Panc1 (cell line): ENCODE data around the gene SFTA2. TPM values are rescaled to one million over a fixed set of nuclear protein-coding genes. Genes with fewer than 3 reads are reported as not detected.

ENCODE experiments used
- ATAC-seq: fragments of 200-7000 bp; cut with Tn5 transposase; 2 replicates; pipeline ENCODE4 v1.9.1; 2020; ENCODE audit warnings: mild to moderate bottlenecking, moderate library complexity
- BruUV-seq: library from RNA; stranded (reverse); fragments of 400-500 nt; replicated peaks from 2 replicates; lab custom pipeline; 2021; lab: Mats Ljungman, UMichigan
- CTCF ChIA-PET: fragments of 300-600 bp; sonication (Branson Sonifier 250); formaldehyde crosslinking; loops from one replicate; lab custom pipeline; 2022; ENCODE audit warnings: antibody characterized with exemption; lab: Charles Lee
- POLR2A ChIA-PET: fragments of 300-600 bp; sonication (Branson Sonifier 250); formaldehyde crosslinking; loops from one replicate; lab custom pipeline; 2022; ENCODE audit warnings: antibody characterized with exemption; lab: Charles Lee
- DNase-seq: peaks from one replicate; pipeline ENCODE4 v3.0.0-alpha.2; 2010; ENCODE audit warnings: low read depth, low spot score
- H3K27ac ChIP-seq: 2 replicates; pipeline ENCODE4 v1.5.1; 2011; ENCODE audit warnings: mild to moderate bottlenecking, low read length, inconsistent platforms
- H3K27me3 ChIP-seq: fragments of 200-500 bp; sonication (Bioruptor generic); 2 replicates; pipeline ENCODE4 v1.6.0; 2014; ENCODE audit warnings: low read length, inconsistent platforms; ENCODE audit not compliant: control insufficient read depth, insufficient read depth
- H3K36me3 ChIP-seq: fragments of 200-500 bp; sonication (Bioruptor generic); 2 replicates; pipeline ENCODE4 v1.5.1; 2014; ENCODE audit warnings: inconsistent platforms, mild to moderate bottlenecking, low read length, moderate library complexity; ENCODE audit not compliant: control insufficient read depth, insufficient read depth
- H3K4me1 ChIP-seq: 2 replicates; pipeline ENCODE4 v1.5.1; 2011; ENCODE audit warnings: inconsistent platforms, mild to moderate bottlenecking, low read length, moderate library complexity; ENCODE audit not compliant: control insufficient read depth, insufficient read depth
- H3K4me3 ChIP-seq, 2 experiments: 2 replicates each; pipeline ENCODE4 v1.5.1; 2011 to 2012; ENCODE audit warnings: low read depth in 2 of 2, low read length in 2 of 2, mild to moderate bottlenecking in 2 of 2, inconsistent platforms in 1 of 2, moderate library complexity in 1 of 2
- H3K9me3 ChIP-seq: fragments of 200-500 bp; sonication (Bioruptor generic); 2 replicates; pipeline ENCODE4 v1.5.1; 2014; ENCODE audit warnings: low read depth, mild to moderate bottlenecking, inconsistent platforms, low read length, moderate library complexity; ENCODE audit not compliant: control insufficient read depth, insufficient read depth
- CTCF ChIP-seq: fragments of 450-650 bp; IDR thresholded peaks from 2 replicates; pipeline ENCODE4 v1.5.1; 2017; ENCODE audit warnings: mild to moderate bottlenecking
- POLR2AphosphoS5 ChIP-seq: IDR thresholded peaks from 2 replicates; pipeline ENCODE4 v1.6.1; 2012; ENCODE audit warnings: mild to moderate bottlenecking, low read depth, low read length, moderate library complexity
- REST ChIP-seq, 2 experiments: IDR thresholded peaks; 2 replicates each; pipeline ENCODE4 v1.6.1; 2011 to 2012; ENCODE audit warnings: low read depth in 2 of 2, control low read depth in 1 of 2, low read length in 1 of 2, mild to moderate bottlenecking in 1 of 2, moderate library complexity in 1 of 2; ENCODE audit not compliant: insufficient read depth in 1 of 2
- SIN3A ChIP-seq: IDR thresholded peaks from 2 replicates; pipeline ENCODE4 v1.6.1; 2012; ENCODE audit warnings: low read depth, mild to moderate bottlenecking, low read length, moderate library complexity, borderline replicate concordance; ENCODE audit not compliant: insufficient read depth
- TCF7L2 ChIP-seq: IDR thresholded peaks from 2 replicates; pipeline ENCODE4 v1.6.1; 2011; ENCODE audit warnings: mild to moderate bottlenecking, low read depth, low read length, inconsistent platforms
- in situ Hi-C: cut with HindIII; loops from 2 replicates; pipeline ENCODE4 v1.10.0; 2016; ENCODE audit warnings: low sequenced_read_pairs, low pct_unique_long_range_greater_than_20kb
- intact Hi-C: fragments of 100-400 bp; cut with micrococcal nuclease; formaldehyde crosslinking; loops from one replicate; pipeline ENCODE4 v1.10.0; 2022; ENCODE audit not compliant: unreplicated experiment
- total RNA-seq: library from RNA; stranded (reverse); gene quantifications from one replicate; pipeline ENCODE4 v1.2.1, GENCODE V29; 2021; ENCODE audit not compliant: unreplicated experiment

Gene SFTA2
- total RNA-seq, 1 experiment from 2014 or later: not detected

- ChIA-PET POLR2A (no interaction called here), CTCF (no interaction called here)
- BruUV-seq: no TSS peak
- Histone ChIP-seq H3K4me1 (no peaks in the 10 kb centered on the region; the same call in 1 of the 2 replicates), H3K27ac (no peak overlapping the region), H3K4me3 (no peak overlapping the region), H3K9me3 (no peaks in the 10 kb centered on the region), H3K36me3 (no peaks in the 10 kb centered on the region), H3K27me3 (no peaks in the 10 kb centered on the region)
- in situ Hi-C loops (no loop called here), intact Hi-C loops (no loop called here)
- DNase-seq: no peak
- ATAC-seq: no peak
- TF ChIP-seq SIN3A: no peak
- TF ChIP-seq POLR2AphosphoS5: no peak
- no peak for TF ChIP-seq CTCF
- no peak for TF ChIP-seq REST (IDR thresholded peaks at IDR 0.05; ENCODE audit: insufficient read depth in 1 of 2, low read depth in 2 of 2, low read length in 1 of 2)
- no peak for TF ChIP-seq TCF7L2
Measured at GRCh38 chr6:30893001-30893591, 38.9 kb downstream of the SFTA2 start.

GRCh38 chr6:30891816-30892538 lies 40.0 kb downstream of the SFTA2 start:
- Histone ChIP-seq H3K4me1 (peaks cover 5% of the 10 kb centered on the region), H3K9me3 (no peaks in the 10 kb centered on the region), H3K36me3 (no peaks in the 10 kb centered on the region), H3K27ac (no peak overlapping the region), H3K27me3 (no peaks in the 10 kb centered on the region), H3K4me3 (no peak overlapping the region)
- CTCF ChIA-PET: interaction anchor here (0.6 kb wide), 1 partner anchor 38 kb away, joined by 11 read pairs; no protein-coding TSS in a partner anchor
- DNase-seq: no peak
- no TSS peak for BruUV-seq
- intact Hi-C loops (no loop called here), in situ Hi-C loops (no loop called here)
- no peak for ATAC-seq
- POLR2A ChIA-PET: no interaction called here
- TF ChIP-seq SIN3A: no peak
- TF ChIP-seq POLR2AphosphoS5: no peak
- no peak for TF ChIP-seq CTCF
- TF ChIP-seq REST (IDR thresholded peaks at IDR 0.05; ENCODE audit: insufficient read depth in 1 of 2, low read depth in 2 of 2, low read length in 1 of 2): no peak
- no peak for TF ChIP-seq TCF7L2
